Measurements from ENCODE around the gene DHRSX.
"Not testable (repeated sequence)": the region's sequence is repeated elsewhere in the genome, so short reads cannot be mapped to it uniquely, and the experiment has no call there.

DHRSX gene

DNA sequence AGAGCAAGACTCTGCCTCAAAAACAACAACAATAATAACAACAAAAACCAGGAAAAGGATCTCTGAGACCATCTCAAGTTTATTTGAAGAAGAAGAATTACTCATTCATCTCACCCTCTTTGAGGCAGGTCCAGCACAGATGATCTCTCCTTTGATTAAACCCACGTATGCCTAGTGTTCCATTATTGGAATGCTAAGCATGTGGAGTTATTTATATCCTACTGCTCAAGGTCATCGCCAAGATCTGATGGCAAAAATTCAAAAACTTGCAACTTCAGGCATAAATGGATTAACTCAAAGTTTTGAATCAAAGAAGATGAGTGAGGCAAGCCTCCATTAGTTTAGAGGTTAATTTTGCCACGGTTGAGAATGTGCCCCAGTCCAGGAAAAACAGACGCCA lies 184.2 kb downstream of the DHRSX start:
- FAIRE-seq (no peak), DNase-seq (ENCODE audit: insufficient read length, low spot score) (no peak)
- TF ChIP-seq POLR2A (IDR thresholded peaks at IDR 0.05; ENCODE audit: low read depth, low read length): no peak

DNA sequence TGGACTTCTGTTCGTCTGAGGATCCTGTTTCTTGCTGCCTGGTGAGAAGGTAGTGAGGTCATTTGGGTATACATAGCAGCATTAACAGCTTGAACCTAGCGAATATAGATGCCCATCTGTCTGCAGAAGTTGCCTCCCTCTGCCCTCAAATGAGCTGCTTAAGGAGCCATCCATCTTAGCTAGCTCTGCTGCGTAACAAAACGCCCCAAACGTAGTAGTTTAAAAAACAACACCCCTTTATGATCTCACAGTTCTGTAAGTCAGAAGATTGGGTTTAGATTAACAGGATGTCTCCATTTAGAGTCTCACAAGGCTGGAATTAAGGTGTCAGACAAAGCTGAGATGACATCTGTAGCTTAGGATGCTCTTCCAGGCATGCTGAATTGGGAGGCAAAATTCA lies 185.3 kb downstream of the DHRSX start:
- DNase-seq (ENCODE audit: insufficient read length, low spot score) (no peak), FAIRE-seq (no peak)
- TF ChIP-seq POLR2A (IDR thresholded peaks at IDR 0.05; ENCODE audit: low read depth, low read length): no peak

DNA sequence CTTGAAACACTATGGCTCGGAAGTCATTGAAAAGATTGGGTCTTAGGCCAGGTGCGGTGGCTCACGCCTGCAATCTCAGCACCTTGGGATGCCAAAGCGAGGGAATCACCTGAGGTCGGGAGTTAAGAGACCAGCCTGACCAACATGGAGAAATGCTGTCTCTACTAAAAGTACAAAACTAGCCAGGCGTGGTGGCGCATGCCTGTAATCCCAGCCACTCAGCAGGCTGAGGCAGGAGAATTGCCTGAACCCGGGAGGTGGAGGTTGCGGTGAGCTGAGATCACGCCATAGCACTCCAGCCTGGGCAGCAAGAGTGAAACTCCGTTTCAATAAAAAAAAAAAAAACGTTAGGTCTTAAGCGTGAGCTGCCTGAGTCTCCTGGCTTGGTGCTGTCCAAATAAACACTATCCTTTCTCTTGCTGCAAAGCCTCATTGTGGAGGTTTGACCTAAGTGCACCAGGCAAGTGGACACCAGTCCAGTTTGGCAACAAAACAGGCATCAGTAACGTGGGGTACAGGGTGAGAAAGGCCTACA lies 185.9 kb downstream of the DHRSX start:
- DNase-seq (ENCODE audit: insufficient read length, low spot score): no peak
- no peak for FAIRE-seq
- no peak for TF ChIP-seq POLR2A (IDR thresholded peaks at IDR 0.05; ENCODE audit: low read depth, low read length)

DNA sequence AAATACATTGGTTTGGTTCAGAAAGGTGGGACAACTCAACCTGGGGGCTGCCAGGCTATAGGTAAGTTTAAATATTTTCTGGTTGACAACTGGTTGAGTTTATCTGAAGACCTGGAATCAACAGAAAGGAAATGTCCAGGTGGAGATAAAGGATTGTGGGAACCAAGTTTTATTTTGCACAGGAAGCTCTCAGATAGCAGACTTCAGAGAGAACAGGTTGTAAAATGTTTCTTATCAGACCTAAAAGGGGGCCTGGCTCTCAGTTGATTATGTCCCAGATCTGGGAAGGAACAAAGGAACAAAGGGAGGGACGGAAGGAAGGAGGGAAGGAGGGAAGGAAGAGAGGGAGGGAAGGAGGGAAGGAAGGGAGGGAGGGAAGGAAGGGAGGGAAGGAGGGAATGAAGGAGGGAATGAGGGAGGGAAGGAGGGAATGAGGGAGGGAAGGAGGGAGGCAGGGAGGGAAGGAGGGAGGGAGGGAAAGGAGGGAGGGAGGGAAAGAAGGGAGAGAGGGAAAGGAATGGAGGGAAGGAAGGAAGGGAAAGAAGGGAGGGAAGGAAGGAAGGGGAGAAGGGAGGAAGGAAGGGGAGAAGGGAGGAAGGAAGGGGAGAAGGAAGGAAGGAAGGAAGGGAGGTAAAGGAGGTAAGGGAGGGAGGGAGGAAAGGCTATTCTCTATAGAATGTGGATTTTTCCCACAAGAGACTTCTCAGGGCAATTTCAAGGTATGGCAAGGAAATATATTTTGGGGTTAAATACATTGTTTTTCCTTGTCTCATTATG lies 186.7 kb downstream of the DHRSX start:
- FAIRE-seq (no peak), DNase-seq (ENCODE audit: insufficient read length, low spot score) (no peak)
- no peak for TF ChIP-seq POLR2A (IDR thresholded peaks at IDR 0.05; ENCODE audit: low read depth, low read length)

DNA sequence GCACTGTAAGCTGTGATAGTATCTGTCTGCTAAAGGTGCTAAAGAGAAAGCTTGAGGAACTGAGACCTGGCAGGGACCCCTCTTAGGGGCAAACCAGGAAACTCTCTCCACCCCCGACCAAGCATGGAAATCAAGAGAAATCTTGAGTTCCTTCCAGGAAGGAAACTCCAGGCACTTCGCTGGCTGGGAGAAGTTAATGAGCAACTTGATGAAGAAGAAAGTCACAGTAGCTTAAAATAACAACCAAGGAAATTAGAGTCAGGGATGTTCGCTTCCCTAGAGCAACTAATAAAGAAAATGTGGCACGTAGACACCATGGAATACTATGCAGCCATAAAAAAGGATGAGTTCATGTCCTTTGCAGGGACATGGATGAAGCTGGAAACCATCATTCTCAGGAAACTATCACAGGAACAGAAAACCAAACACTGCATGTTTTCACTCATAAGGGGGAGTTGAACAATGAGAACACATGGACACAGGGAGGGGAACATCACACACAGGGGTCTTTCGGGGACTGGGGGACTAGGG lies 188.7 kb downstream of the DHRSX start:
- FAIRE-seq; DNase-seq (ENCODE audit: insufficient read length, low spot score): not testable (repeated sequence)

DNA sequence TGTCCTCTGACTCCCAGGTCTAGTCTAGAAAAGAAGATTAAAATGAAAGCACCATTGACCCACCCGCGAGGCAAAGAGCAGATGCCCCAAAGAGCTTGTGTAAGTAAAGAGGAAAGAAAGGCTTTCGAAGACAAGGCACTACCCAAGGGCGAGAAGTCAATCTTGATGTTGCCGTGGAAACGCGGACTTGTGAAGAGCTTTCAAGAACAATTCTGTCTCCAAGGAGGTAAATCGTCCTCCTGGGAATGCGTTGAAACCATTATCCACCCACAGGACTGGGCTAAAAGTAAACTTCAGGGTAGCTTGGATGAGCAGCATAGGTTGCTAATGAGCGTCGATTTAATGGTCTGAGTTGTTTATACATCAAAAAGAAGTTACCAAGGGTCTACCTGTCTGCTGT lies 189.3 kb downstream of the DHRSX start:
- FAIRE-seq (no peak), DNase-seq (ENCODE audit: insufficient read length, low spot score) (no peak)
- TF ChIP-seq POLR2A (IDR thresholded peaks at IDR 0.05; ENCODE audit: low read depth, low read length): no peak

DNA sequence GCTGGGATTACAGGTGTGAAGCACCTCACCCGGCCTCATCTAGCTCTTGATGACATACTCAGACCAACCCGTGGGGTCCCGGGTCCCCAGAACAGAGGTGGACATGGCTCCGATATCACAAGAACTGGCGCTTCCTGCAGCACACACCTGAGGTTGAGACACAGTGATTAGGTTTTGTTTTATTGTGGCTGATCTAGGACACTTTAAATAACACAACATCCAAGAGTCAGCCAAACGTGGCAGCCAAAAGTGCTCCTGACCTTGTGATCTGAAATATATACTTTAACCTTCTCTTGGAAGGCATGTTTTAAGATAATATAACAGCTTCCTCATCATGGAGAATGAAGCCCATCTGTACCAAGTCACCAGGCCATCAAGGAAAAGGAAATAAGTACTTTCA lies 198.9 kb downstream of the DHRSX start:
- DNase-seq (ENCODE audit: insufficient read length, low spot score): no peak

DNA sequence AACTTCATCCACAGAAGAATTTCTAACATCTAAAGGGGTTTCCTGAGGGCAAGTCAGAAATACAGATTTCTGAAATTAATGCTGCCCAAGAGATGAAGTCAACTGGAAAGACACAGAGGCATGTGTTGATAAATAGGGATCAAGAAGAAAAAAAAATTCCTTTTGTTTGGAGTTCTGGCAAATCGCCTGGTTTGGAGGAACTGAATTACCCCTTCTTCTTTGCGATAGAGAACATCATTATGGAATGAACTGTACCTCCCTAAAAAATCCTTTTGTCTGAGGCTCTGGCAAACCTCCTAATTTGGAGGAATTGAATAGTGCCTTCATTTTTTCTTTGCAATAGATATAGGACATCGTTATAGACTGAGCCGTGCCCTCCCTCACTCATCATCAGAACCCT lies 200.9 kb downstream of the DHRSX start:
- FAIRE-seq: no peak
- no peak for DNase-seq (ENCODE audit: insufficient read length, low spot score)
- TF ChIP-seq POLR2A (IDR thresholded peaks at IDR 0.05; ENCODE audit: low read depth, low read length): no peak

More for the DNA sequence above, 198.9 kb downstream of the DHRSX start:
- no peak for TF ChIP-seq POLR2A (IDR thresholded peaks at IDR 0.05; ENCODE audit: low read depth, low read length)
- no peak for FAIRE-seq

DNA sequence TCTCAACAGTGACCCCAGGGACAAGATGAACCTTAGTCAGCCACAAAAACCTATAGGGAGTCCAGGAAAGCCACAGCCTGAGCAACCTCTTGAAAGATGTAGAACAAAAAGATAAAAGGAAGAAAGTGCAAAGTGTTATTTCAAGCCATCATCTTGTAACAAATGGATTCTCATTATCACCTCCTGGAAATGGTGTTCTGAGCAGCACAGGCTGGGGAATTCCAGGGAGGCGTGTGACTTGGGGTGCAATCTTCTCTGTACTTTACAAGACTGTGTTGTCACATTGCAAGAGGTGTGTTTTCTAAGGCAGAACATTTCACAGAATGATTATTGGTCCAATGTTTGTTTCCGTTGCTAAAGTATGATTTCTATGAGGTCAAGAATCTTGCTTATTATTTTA lies 214.0 kb downstream of the DHRSX start:
- no peak for FAIRE-seq
- TF ChIP-seq POLR2A (IDR thresholded peaks at IDR 0.05; ENCODE audit: low read depth, low read length): no peak
- DNase-seq (ENCODE audit: insufficient read length, low spot score): no peak

DNA sequence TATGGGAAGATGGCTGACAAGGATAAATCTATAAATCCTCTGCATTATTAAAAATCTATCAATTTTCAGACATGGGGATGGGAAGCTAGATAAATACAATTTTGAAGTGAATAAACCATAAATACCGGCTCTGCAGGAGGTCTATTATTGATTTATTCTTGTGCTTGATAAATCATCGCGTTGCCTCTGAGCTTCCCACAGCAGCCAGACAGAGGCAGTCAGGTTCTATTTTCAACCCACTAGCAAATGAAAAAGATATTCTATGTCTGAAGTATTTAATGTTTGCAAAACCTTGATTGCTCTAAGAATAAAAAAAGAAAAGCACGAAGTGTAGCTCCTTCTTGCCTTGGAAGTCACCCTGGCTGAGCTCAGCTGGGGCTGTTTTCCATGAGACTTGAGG lies 216.2 kb downstream of the DHRSX start:
- FAIRE-seq: no peak
- no peak for DNase-seq (ENCODE audit: insufficient read length, low spot score)
- no peak for TF ChIP-seq POLR2A (IDR thresholded peaks at IDR 0.05; ENCODE audit: low read depth, low read length)

DNA sequence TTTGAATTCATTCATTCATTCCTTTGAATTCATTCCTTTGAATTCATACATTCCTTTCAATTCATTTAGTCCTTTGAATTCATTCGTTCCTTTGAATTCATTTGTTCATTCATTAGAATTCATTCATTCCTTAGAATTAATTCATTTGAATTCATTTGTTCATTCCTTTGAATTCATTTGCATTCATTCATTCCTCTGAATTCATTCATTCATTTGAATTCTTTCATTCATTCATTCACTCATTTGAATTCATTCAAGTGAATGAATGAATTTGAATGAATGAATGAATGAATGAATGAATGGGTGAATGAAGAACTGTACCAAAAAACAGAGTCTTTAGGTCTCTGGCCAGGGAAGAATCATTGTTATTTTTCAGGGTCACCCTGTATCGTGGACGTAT lies 216.6 kb downstream of the DHRSX start:
- FAIRE-seq: no peak
- TF ChIP-seq POLR2A (IDR thresholded peaks at IDR 0.05; ENCODE audit: low read depth, low read length): no peak

DNA sequence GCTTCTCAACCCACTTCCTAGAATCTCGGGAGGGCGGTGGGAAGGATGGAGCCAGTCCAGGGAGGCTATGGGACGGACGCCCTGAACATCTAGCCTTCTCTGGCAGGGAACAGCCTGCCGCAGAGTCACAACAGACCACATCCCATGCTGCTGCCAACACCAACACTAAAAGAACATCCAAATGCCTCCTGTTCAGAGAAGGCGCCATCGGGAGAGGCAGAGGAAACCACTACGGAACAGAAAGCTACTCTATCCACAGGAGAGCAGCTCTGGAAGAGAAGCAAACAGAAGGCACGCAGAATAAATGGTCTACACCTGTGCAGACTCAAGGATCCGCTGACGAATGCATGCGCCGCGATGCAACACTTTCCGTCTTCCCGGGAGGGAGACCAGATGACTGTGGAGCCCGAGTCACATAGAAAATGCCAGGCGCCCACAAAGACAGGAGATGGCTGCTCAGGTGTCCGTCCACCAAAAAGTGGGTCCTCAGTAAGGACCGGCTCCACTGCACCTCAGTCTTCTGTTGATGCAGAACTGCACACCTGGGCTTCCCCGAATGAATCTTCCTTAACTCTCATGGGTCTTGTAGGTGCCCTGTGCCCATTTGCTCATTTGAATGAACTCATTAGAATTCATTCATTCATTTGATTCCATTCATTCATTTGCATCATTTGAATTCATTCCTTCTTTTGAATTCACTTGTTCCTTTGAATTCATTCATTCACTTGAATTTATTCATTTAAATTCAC lies 217.5 kb downstream of the DHRSX start:
- FAIRE-seq: no peak
- no peak for DNase-seq (ENCODE audit: insufficient read length, low spot score)
- TF ChIP-seq POLR2A (IDR thresholded peaks at IDR 0.05; ENCODE audit: low read depth, low read length): no peak

More for the DNA sequence above, 216.6 kb downstream of the DHRSX start:
- DNase-seq (ENCODE audit: insufficient read length, low spot score): no peak

DNA sequence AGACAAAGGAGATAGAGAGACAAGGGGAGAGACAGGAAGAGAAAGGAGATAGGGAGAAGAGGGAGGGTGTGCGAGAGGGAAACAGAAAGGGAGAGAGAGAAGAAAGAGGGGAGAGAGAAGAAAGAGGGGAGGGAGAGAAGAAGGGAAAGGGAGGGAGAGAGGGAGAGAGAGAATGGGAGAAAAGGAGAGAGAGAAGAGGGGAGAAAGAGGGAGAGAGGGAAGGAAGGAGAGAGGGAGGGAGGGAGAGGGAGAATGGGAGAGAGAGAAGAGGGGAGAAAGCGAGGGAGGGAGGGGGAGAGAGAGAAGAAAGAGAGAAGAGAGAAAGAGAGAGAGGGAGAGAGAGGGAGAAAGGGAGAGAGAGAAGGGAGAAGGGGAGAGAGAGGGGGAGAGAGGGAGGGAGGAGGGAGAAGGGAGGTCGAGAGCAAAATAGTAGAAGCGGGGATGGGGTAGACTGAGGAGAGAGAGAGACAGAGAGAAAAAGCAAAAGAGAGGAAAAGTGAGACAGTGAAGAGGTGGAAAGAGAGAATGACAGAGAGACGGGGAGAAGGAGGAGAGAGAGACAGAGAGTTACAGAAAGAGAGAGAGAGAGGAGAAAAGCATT lies 218.2 kb downstream of the DHRSX start:
- FAIRE-seq: no peak

DNA sequence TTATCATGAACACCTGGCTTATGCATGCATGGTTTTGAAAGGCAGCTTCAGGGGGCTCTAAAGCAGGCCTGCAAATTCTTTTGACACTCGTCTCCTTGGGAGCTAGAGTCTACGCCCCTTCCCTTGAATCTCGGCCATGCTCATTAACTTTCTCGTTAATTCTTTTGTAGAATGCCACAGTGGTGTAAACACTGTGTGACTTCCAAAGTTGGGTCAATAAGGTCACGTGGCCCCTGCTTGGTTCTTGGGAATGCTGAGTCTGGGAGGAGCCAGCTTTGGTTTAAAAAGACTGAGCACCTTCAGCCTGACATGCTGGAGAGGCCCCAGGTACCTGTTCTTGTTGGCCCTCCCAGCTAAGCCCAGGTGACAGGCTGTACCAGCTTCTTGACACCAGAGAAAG lies 228.4 kb downstream of the DHRSX start:
- DNase-seq (ENCODE audit: insufficient read length, low spot score) (no peak), FAIRE-seq (no peak)
- no peak for TF ChIP-seq POLR2A (IDR thresholded peaks at IDR 0.05; ENCODE audit: low read depth, low read length)

More for the DNA sequence above, 218.2 kb downstream of the DHRSX start:
- DNase-seq (ENCODE audit: insufficient read length, low spot score): no peak
- TF ChIP-seq POLR2A (IDR thresholded peaks at IDR 0.05; ENCODE audit: low read depth, low read length): no peak

DNA sequence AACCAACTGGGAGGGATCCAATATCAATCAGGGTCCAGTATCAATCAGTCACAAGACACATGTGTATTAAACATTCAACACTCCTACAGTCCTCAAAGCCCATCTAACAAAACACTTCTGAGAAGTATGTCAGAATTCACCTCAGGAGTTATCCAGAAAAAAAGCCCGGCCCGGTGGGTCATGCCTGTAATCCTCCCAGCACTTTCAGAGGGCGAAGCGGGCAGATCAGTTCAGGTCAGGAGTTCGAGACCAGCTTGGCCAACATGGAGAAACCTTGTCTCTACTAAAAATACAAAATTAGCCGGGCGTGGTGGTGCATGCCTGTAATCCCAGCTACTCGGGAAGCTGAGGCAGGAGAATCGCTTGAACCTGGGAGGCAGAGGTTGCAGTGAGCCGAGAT lies 229.2 kb downstream of the DHRSX start:
- FAIRE-seq: not testable (repeated sequence)

DNA sequence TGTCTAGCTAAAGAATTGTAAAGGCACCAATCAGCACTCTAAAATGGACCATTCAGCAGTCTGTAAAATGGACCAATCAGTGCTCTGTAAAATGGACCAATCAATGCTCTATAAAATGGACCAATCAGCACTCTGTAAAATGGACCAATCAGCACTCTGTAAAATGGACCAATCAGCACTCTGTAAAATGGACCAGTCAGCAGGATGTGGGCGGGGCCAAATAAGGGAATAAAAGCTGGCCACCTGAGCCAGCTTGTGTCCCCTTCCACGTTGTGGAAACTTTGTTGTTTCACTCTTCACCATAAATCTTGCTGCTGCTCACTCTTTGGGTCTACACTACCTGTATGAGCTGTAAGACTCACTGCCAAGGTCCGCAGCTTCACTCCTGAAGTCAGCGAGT lies 230.0 kb downstream of the DHRSX start:
- not testable (repeated sequence) for FAIRE-seq; DNase-seq (ENCODE audit: insufficient read length, low spot score)

More for the DNA sequence above, 229.2 kb downstream of the DHRSX start:
- not testable (repeated sequence) for DNase-seq (ENCODE audit: insufficient read length, low spot score)
